Activated naive CD4-positive, alpha-beta T cell treated with anti-CD3 and anti-CD28 coated beads, Interleukin-2, amount 50 U/mL, for 24 hours (primary cell): ENCODE measurements around the gene CLOCK.
"Not testable (repeated sequence)": the region's sequence is repeated elsewhere in the genome, so short reads cannot be mapped to it uniquely, and the experiment has no call there.

Experiments
- H3K27ac Mint-ChIP-seq: one replicate; pipeline ENCODE4 v1.8.0; 2021; ENCODE audit warnings: mild to moderate bottlenecking, mixed read lengths
- H3K27me3 Mint-ChIP-seq: one replicate; pipeline ENCODE4 v1.8.0; 2021; ENCODE audit warnings: mixed read lengths
- H3K36me3 Mint-ChIP-seq: one replicate; pipeline ENCODE4 v1.8.0; 2021; ENCODE audit warnings: mixed read lengths
- H3K4me1 Mint-ChIP-seq: one replicate; pipeline ENCODE4 v1.8.0; 2021; ENCODE audit warnings: mixed read lengths
- H3K4me3 Mint-ChIP-seq: one replicate; pipeline ENCODE4 v1.8.0; 2021; ENCODE audit warnings: mild to moderate bottlenecking, mixed read lengths
- H3K9me3 Mint-ChIP-seq: one replicate; pipeline ENCODE4 v1.8.0; 2021; ENCODE audit warnings: mixed read lengths

CLOCK gene, protein sequence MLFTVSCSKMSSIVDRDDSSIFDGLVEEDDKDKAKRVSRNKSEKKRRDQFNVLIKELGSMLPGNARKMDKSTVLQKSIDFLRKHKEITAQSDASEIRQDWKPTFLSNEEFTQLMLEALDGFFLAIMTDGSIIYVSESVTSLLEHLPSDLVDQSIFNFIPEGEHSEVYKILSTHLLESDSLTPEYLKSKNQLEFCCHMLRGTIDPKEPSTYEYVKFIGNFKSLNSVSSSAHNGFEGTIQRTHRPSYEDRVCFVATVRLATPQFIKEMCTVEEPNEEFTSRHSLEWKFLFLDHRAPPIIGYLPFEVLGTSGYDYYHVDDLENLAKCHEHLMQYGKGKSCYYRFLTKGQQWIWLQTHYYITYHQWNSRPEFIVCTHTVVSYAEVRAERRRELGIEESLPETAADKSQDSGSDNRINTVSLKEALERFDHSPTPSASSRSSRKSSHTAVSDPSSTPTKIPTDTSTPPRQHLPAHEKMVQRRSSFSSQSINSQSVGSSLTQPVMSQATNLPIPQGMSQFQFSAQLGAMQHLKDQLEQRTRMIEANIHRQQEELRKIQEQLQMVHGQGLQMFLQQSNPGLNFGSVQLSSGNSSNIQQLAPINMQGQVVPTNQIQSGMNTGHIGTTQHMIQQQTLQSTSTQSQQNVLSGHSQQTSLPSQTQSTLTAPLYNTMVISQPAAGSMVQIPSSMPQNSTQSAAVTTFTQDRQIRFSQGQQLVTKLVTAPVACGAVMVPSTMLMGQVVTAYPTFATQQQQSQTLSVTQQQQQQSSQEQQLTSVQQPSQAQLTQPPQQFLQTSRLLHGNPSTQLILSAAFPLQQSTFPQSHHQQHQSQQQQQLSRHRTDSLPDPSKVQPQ

DNA sequence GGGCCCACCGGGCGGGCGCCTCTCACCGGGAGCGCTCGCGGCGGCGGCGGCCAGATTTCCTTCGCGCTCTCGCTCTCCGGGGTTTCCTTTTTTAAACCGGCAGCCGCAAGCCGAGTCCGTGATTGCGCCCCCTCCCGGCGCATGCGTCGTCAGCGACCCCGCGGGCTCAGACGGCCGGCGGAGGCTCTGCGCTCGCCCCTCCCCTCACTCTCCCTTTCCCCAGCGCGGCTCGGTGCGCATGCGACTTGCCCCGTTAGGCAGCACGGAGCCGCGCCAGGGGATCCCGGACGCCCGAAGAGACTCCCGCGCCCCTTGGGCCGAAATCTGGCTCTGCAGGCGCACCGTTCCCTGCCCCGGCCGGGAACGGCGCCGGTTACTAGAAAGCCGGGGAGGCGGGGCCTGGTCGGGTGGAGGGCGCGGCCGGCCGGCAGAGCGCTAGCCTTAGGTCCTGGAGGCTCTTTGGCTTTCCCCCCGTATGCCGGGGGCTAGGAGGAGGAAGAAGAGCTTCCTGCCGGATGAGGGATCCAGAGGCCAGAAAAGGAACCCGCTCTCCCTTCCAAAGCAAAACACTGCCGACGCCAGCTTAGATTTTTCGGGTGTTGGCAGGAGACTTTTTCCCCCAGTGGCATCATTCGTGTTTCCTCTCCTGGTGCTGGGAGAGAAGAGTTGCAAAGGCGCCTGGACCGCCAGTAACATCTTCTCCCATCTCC is at the start of gene CLOCK:
Gene CLOCK (minus strand): TSS at position 154 of the 710 bp plus-strand sequence. CDS start 64,124 bp downstream, outside the sequence.
- peaks cover 55% of the 10 kb centered on the region for H3K4me1 Mint-ChIP-seq
- H3K9me3 Mint-ChIP-seq, result no peaks in the 10 kb centered on the region
- peak within 1 kb of the TSS; percentile 93 for H3K27ac Mint-ChIP-seq
- H3K4me3 Mint-ChIP-seq, result peak within 1 kb of the TSS; percentile 95
- no peaks in the 10 kb centered on the region for H3K36me3 Mint-ChIP-seq
- no peaks in the 10 kb centered on the region for H3K27me3 Mint-ChIP-seq

DNA sequence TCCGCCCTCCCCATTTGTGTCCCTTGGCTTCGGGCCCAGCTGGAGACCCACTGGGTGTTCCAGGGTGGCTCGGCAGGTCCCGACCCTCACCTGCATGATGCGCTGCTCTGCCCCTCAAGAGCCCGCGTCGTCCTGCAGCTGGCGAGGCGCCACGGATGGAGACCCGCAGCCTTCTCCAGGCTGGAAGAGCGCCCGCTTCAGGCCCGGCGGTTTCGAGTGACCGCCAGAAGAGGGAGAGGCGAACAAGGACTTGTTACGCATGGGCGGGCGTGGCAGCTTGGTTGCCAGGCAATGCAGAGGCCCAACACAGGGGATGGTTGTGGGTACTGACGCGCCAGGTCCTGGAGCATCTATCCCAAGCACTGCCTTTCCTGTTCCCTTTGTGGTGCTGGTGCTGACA is 45.3 kb upstream of the CLOCK start, which contains the start of gene PDCL2:
Gene PDCL2 (minus strand): TSS at position 232 of the 400 bp plus-strand sequence. CDS start 136 bp downstream, at position 96.
- no peaks in the 10 kb centered on the region for H3K9me3 Mint-ChIP-seq
- no peaks in the 10 kb centered on the region for H3K4me1 Mint-ChIP-seq
- H3K27me3 Mint-ChIP-seq, result peaks cover 10% of the 10 kb centered on the region
- no peak within 1 kb of the TSS for H3K4me3 Mint-ChIP-seq
- H3K36me3 Mint-ChIP-seq, result no peaks in the 10 kb centered on the region
- no peak within 1 kb of the TSS for H3K27ac Mint-ChIP-seq

DNA sequence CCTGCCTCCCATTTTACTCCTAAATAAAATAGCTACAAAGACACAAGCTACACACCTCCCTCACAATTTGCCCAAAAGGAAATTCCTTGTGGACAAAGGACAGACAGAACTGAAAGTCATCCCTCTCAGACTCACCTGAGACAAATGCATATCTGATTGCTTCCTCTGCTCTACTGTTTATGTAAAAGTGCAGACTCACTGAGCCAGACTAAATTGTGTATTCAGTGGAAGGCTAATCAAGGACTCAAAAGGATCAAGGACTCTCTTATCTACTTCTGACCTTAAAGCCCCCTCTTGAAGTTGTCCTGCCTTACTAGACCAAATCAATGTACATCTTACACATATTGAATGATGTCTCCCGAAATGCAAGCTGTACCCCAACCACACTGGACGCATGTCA is 41.5 kb upstream of the CLOCK start:
- no peak overlapping the region for H3K4me3 Mint-ChIP-seq
- H3K9me3 Mint-ChIP-seq, result peaks cover 7% of the 10 kb centered on the region
- H3K27me3 Mint-ChIP-seq, result peaks cover 16% of the 10 kb centered on the region
- H3K4me1 Mint-ChIP-seq, result no peaks in the 10 kb centered on the region
- no peaks in the 10 kb centered on the region for H3K36me3 Mint-ChIP-seq
- no peak overlapping the region for H3K27ac Mint-ChIP-seq

DNA sequence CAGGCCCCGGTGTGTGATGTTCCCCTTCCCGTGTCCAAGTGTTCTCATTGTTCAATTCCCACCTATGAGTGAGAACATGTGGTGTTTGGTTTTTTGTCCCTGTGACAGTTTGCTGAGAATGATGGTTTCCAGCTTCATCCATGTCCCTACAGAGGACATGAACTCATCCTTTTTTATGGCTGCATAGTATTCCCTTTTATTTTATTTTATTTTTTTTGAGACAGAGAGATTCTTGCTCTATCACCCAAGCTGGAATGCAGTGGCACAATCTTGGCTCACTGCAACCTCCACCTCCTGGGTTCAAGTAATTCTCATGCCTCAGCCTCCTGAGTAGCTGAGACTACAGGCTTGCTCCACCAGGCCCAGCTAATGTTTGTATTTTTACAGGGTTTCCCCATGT is 36.1 kb upstream of the CLOCK start:
- H3K4me1 Mint-ChIP-seq, H3K27me3 Mint-ChIP-seq, H3K36me3 Mint-ChIP-seq, H3K4me3 Mint-ChIP-seq, H3K9me3 Mint-ChIP-seq, H3K27ac Mint-ChIP-seq: not testable (repeated sequence)

DNA sequence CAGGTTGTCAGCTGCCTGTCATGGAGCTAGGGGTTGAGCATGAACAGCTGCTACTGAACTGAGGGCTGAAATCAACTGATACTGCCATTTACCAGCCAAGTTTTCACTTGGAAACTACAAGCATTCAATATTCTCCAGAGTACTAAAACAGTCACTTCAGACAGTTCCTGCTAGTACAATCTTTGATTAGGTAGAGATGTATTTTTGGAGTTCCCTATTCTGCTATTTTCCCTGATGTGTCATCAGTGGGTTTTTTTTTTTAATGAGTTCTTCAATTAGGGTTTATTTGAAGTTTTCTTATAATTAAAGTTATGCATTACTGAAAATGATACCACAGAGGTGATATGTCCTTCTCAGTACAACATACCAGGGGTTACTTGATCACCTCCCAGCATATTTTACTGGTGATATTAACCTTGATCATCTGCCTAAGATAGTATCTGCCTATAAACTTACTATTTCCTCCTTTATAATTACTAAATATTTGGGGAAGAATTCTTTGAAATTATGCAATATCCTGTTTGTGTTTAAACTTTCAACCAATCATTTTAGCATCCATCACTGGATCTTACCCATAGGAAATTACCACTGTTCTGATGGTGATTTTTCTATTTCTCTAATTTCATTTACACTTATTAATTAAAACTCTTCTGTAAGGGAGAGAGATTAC is 31.8 kb upstream of the CLOCK start:
- Mint-ChIP-seq H3K9me3 (peaks cover 10% of the 10 kb centered on the region), H3K4me1 (no peaks in the 10 kb centered on the region), H3K4me3 (no peak overlapping the region), H3K27me3 (peaks cover 1% of the 10 kb centered on the region), H3K27ac (no peak overlapping the region), H3K36me3 (peaks cover 3% of the 10 kb centered on the region)

DNA sequence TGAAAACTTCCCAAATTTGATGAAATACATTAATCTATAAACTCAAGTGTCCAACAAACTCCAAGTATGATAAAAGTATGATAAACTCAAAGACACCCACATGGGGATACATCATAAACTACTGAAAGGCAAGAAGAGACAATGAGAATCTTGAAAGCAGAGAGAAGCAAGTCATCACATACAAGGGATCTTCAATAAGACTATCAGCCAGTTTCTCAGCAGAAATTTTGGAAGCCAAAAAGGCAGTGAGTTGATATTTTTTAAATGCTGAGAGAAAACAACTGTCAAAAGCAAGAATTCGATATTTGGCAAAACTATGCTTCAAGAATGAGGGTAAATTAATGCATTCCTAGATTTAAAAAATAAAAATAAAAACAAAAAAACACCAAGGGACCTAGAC is 28.8 kb upstream of the CLOCK start:
- Mint-ChIP-seq H3K27me3 (peaks cover 3% of the 10 kb centered on the region), H3K4me3 (no peak overlapping the region), H3K9me3 (peaks cover 6% of the 10 kb centered on the region)

DNA sequence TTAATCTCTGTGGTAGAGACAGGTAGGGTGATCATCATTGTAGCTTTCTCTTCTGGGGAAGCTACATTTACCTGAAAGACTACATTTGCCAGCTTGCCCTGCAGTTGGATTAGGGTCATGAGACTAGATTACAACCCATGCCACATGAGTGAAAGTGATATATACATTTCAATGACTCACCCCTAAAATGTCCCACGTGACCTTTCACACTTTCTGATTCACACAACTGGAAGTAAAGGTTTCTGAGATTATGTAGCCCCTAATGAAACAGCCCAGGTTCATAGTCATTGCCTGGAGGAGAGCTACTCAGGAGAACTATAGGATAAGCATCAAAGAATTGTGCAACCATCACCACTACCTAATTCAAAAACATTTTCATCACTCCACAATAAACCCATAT is 27.5 kb upstream of the CLOCK start:
- Mint-ChIP-seq H3K27me3 (peaks cover 4% of the 10 kb centered on the region), H3K4me3 (no peak overlapping the region), H3K27ac (no peak overlapping the region), H3K4me1 (no peaks in the 10 kb centered on the region), H3K9me3 (peaks cover 6% of the 10 kb centered on the region), H3K36me3 (peaks cover 3% of the 10 kb centered on the region)

More for the DNA sequence above, 28.8 kb upstream of the CLOCK start:
- Mint-ChIP-seq H3K27ac (no peak overlapping the region), H3K36me3 (peaks cover 3% of the 10 kb centered on the region), H3K4me1 (no peaks in the 10 kb centered on the region)

DNA sequence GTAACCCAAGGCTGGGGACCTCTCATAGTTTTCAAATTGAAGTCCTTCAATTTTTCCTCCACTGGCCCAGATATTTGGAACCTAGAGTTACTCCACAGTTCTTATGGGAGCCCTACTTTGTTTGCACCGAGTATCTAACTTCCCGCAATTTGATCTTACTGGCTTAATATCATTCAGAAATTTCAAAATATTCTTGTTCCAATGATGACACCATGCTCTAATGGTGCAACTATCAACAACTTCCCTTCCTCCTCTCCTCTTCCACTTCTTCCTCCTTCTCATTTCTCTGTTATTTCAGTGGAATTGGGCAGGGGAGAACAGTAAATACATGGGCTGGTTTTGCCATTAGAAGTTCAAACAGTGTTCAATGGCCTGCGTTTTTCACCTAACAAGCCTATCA is 25.1 kb upstream of the CLOCK start:
- Mint-ChIP-seq H3K36me3 (peaks cover 3% of the 10 kb centered on the region), H3K4me3 (no peak overlapping the region), H3K9me3 (peaks cover 6% of the 10 kb centered on the region), H3K4me1 (no peaks in the 10 kb centered on the region), H3K27me3 (peaks cover 4% of the 10 kb centered on the region), H3K27ac (no peak overlapping the region)

DNA sequence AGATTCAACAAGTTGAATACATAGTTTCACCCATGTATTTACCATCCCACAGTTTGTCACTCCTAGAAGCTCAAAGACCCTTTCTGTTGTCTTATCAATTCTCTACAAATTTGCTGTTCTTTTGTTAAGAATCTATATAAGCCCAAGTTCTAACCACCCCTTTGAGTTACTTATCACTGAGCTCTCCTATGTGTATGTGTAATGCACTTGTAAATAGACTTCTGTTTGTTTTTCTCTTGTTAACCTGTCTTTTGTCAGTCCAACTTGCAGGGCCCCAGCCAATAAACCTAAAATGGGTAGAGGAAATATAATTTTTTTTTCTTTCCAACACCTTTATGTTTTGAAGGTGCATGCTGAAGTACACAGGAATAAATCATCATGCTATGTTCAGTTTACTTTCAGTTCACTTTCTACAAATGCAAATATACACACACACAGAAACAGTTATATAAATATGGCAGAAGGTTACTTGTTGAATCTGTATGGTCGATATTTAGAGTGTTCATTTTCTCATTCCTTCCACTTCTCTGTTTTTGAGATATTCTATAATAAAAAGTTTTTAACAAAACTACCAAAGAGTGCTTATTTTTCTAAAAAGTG is 22.3 kb upstream of the CLOCK start:
- H3K36me3 Mint-ChIP-seq, result no peaks in the 10 kb centered on the region
- H3K4me3 Mint-ChIP-seq, result no peak overlapping the region
- no peaks in the 10 kb centered on the region for H3K9me3 Mint-ChIP-seq
- H3K27ac Mint-ChIP-seq, result no peak overlapping the region
- peaks cover 4% of the 10 kb centered on the region for H3K27me3 Mint-ChIP-seq
- no peaks in the 10 kb centered on the region for H3K4me1 Mint-ChIP-seq

DNA sequence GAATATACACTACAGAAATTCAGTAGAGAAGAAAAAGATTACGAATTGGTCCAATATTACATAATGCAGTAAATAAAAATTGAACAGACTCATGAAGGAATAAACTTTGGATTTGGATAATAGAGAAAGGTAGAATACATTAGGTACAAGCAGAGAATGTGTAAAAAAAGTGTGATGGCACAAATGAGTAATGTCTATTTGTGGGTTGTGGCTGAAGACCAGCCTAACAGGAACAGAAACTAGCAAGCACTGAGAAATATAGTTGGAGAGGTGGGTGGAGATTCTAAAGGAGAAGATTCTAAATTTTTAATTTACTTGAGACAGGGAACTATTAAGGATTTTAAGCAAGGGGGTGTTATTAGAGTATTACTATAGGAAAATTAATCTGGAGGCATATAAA is 15.2 kb upstream of the CLOCK start:
- Mint-ChIP-seq H3K9me3 (no peaks in the 10 kb centered on the region), H3K27me3 (peaks cover 9% of the 10 kb centered on the region), H3K4me3 (no peak overlapping the region), H3K27ac (no peak overlapping the region), H3K4me1 (peaks cover 6% of the 10 kb centered on the region), H3K36me3 (no peaks in the 10 kb centered on the region)

DNA sequence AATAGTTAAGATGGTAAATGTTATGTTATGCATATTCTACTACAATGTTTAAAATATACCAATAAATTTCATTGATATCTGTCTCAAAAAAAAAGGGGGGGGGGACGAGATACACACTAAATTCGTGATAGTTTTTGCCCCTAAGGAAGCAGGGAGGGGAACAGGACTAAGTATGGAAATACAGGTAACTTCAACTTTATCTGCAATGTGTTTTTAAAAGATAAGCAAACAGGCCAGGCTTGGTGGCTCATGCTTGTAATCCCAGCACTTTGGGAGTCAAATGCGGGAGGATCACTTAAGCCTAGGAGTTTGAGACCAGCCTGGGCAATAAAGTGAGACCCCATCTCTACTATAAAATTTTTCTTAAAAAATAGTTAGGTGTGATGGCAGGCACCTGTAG is 13.4 kb upstream of the CLOCK start:
- Mint-ChIP-seq H3K36me3 (no peaks in the 10 kb centered on the region), H3K27ac (no peak overlapping the region), H3K27me3 (peaks cover 11% of the 10 kb centered on the region)

DNA sequence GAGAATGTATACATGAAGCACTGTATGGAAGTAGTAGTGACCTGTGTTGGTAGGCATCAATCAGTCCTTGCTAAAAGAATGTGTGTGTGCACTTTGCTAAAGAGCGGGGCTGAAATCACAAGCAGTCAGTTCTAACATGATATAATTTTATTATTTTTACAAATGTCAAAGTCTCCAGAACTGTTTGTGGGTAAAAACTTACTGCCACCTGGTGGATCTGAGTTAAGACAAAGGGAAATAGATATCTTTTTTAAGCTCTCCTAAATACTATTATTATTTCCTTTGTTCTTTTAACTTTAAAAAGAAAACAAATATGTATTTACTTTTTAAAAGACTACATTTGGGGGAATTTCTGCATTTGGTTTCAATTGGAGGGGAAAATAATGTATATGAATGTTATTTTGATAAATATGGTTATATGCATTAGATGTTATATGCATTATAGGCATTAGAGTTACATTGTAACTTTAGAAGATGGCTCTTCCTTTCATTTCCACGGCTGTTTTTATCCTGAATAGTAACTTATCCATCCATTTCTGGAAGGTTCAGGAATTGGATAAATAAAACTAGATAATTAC is 7.8 kb upstream of the CLOCK start:
- Mint-ChIP-seq H3K27ac (no peak overlapping the region), H3K27me3 (peaks cover 6% of the 10 kb centered on the region), H3K4me3 (no peak overlapping the region), H3K9me3 (no peaks in the 10 kb centered on the region), H3K36me3 (no peaks in the 10 kb centered on the region), H3K4me1 (peaks cover 10% of the 10 kb centered on the region)

More for the DNA sequence above, 13.4 kb upstream of the CLOCK start:
- Mint-ChIP-seq H3K4me1 (peaks cover 6% of the 10 kb centered on the region), H3K4me3 (no peak overlapping the region), H3K9me3 (no peaks in the 10 kb centered on the region)

DNA sequence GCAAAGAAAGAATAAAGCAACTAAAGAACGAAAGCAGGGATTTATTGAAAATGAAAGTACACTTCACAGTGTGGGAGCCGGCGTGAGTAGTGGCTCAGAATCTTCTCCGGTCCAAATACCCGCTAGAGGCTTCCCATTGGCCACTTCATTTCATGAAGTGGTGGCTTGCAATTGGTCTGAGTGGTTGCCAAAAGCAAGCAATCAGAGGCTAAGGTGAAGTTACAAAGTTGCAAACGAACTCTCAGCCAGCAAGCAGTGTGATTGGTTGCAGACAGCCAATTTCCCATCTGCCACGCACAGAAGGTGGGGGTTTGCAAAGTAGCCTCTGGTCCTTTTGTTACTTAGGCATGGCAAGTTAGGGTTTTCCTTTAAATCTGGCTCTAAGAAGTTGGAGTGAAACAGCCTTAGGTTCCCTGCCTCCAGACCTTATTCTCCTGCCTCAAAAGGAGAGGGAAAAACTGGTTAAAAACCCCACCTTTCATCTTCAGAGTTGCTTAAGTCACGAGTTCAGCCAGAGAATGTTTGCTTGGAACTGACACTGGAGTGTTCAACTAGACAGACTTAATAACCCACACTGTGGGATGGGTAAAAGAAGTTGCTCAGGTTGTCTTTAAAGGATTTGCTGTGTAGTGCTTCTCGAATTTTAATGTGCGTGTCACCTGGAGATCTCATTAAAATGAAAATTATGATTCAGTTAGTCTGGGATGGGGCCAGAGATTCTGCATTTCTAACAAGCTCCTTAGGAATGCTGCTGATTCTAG is 6.9 kb upstream of the CLOCK start:
- Mint-ChIP-seq H3K27ac (no peak overlapping the region), H3K36me3 (no peaks in the 10 kb centered on the region), H3K4me3 (no peak overlapping the region), H3K4me1 (peaks cover 16% of the 10 kb centered on the region), H3K27me3 (peaks cover 6% of the 10 kb centered on the region), H3K9me3 (no peaks in the 10 kb centered on the region)

DNA sequence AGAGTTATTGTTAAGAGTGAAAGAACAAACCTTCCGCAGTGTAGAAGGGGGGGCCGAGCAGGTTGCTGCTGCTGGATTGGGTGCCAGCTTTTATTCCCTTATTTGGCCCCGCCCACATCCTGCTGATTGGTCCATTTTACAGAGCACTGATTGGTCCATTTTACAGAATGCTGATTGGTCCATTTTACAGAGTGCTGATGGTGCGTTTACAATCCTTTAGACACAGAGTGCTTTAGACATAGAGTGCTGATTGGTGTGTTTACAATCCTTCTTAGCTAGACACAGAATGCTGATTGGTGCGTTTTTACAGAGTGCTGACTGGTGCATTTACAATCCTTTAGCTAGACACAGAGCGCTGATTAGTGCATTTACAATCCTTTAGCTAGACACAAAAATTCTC is 5.3 kb upstream of the CLOCK start:
- not testable (repeated sequence) for H3K9me3 Mint-ChIP-seq, H3K4me3 Mint-ChIP-seq, H3K27me3 Mint-ChIP-seq, H3K36me3 Mint-ChIP-seq, H3K27ac Mint-ChIP-seq
- H3K4me1 Mint-ChIP-seq, result peaks cover 26% of the 10 kb centered on the region
